PC-3 (cell line): ENCODE results near the gene GABRA4. TPM values are rescaled to one million over a fixed set of nuclear protein-coding genes. Genes with fewer than 3 reads are reported as not detected.

Experiments
- ATAC-seq: fragments of 200-7000 bp; cut with Tn5 transposase; 2 replicates; pipeline ENCODE4 v1.9.1; 2020; ENCODE audit warnings: mild to moderate bottlenecking, moderate library complexity
- BruUV-seq: library from RNA; stranded (reverse); fragments of 400-500 nt; replicated peaks from 2 replicates; lab custom pipeline; 2021; lab: Mats Ljungman, UMichigan
- CTCF ChIA-PET: fragments of 300-600 bp; sonication (Branson Sonifier 250); formaldehyde crosslinking; loops from one replicate; lab custom pipeline; 2022; ENCODE audit warnings: antibody characterized with exemption; lab: Charles Lee
- POLR2A ChIA-PET: fragments of 300-600 bp; sonication (Branson Sonifier 250); formaldehyde crosslinking; loops from one replicate; lab custom pipeline; 2022; ENCODE audit warnings: antibody characterized with exemption; ENCODE audit not compliant: unreplicated experiment; lab: Charles Lee
- DNase-seq: peaks from one replicate; pipeline ENCODE4 v3.0.0-alpha.2; 2015
- H2AFZ ChIP-seq: fragments of 300-600 bp; sonication (generic); 2 replicates; pipeline ENCODE4 v1.6.0; 2016; ENCODE audit warnings: antibody characterized with exemption, low read length
- H3F3A ChIP-seq: fragments of 300-600 bp; sonication (generic); one replicate; pipeline ENCODE4 v1.6.0; 2017; ENCODE audit warnings: antibody characterized with exemption, low read length, control low read depth, mild to moderate bottlenecking; ENCODE audit not compliant: unreplicated experiment
- H3K27ac ChIP-seq: fragments of 300-600 bp; sonication (generic); 2 replicates; pipeline ENCODE4 v1.5.1; 2016; ENCODE audit warnings: mild to moderate bottlenecking, low read length
- H3K27me3 ChIP-seq: fragments of 300-600 bp; sonication (generic); 2 replicates; pipeline ENCODE4 v1.6.1; 2016; ENCODE audit warnings: low read length, mixed read lengths
- H3K36me3 ChIP-seq: fragments of 300-600 bp; sonication (generic); 2 replicates; pipeline ENCODE4 v1.6.1; 2016; ENCODE audit warnings: low read depth, mixed run types, low read length, mixed read lengths
- H3K4me1 ChIP-seq: fragments of 300-600 bp; sonication (generic); 2 replicates; pipeline ENCODE4 v1.5.1; 2016; ENCODE audit warnings: low read length; ENCODE audit not compliant: insufficient read depth
- H3K4me2 ChIP-seq: fragments of 300-600 bp; sonication (generic); 2 replicates; pipeline ENCODE4 v1.6.0; 2016; ENCODE audit warnings: low read length
- H3K4me3 ChIP-seq: fragments of 300-600 bp; sonication (generic); 2 replicates; pipeline ENCODE4 v1.5.1; 2016; ENCODE audit warnings: mild to moderate bottlenecking, low read length, mixed read lengths
- H3K79me2 ChIP-seq: fragments of 300-600 bp; sonication (generic); 2 replicates; pipeline ENCODE4 v1.6.1; 2017; ENCODE audit warnings: low read length, mixed read lengths
- H3K9ac ChIP-seq: fragments of 300-600 bp; sonication (generic); 2 replicates; pipeline ENCODE4 v1.6.0; 2016; ENCODE audit warnings: mild to moderate bottlenecking, low read length
- H3K9me2 ChIP-seq: fragments of 300-600 bp; sonication (generic); replicated peaks from 2 replicates; pipeline ENCODE4 v1.6.1; 2016; ENCODE audit warnings: mixed run types, low read length, mixed read lengths
- H3K9me3 ChIP-seq: fragments of 300-600 bp; sonication (generic); 2 replicates; pipeline ENCODE4 v1.6.1; 2016; ENCODE audit warnings: low read length, mixed read lengths
- H4K20me1 ChIP-seq: fragments of 300-600 bp; sonication (generic); 2 replicates; pipeline ENCODE4 v1.6.1; 2016; ENCODE audit warnings: low read length, mixed read lengths
- EZH2 ChIP-seq: fragments of 300-600 bp; sonication (generic); IDR thresholded peaks from one replicate; pipeline ENCODE4 v1.6.1; 2017; ENCODE audit warnings: antibody characterized with exemption, mild to moderate bottlenecking, low read length; ENCODE audit not compliant: unreplicated experiment
- EZH2phosphoT487 ChIP-seq: fragments of 300-600 bp; sonication (generic); IDR thresholded peaks from 2 replicates; pipeline ENCODE4 v1.6.1; 2018; ENCODE audit warnings: mild to moderate bottlenecking, antibody characterized with exemption, low read length, borderline replicate concordance
- intact Hi-C: fragments of 100-400 bp; cut with micrococcal nuclease; formaldehyde crosslinking; loops from 2 replicates; pipeline ENCODE4 v1.9.0; 2023
- total RNA-seq: library from RNA; depleted of rRNA; stranded (reverse); fragments of >200 nt; gene quantifications from 2 replicates; pipeline ENCODE4 v1.2.3, GENCODE V29; 2014
- TF ChIP-seq, protein P1 (sequence below): fragments of 300-600 bp; sonication (generic); conservative IDR thresholded peaks from 2 replicates; pipeline ENCODE4 v1.5.1; 2017; ENCODE audit warnings: antibody characterized with exemption, low read depth, mild to moderate bottlenecking, low read length

The GABRA4 gene
- total RNA-seq, 1 experiment from 2014 or later: not detected

DNA sequence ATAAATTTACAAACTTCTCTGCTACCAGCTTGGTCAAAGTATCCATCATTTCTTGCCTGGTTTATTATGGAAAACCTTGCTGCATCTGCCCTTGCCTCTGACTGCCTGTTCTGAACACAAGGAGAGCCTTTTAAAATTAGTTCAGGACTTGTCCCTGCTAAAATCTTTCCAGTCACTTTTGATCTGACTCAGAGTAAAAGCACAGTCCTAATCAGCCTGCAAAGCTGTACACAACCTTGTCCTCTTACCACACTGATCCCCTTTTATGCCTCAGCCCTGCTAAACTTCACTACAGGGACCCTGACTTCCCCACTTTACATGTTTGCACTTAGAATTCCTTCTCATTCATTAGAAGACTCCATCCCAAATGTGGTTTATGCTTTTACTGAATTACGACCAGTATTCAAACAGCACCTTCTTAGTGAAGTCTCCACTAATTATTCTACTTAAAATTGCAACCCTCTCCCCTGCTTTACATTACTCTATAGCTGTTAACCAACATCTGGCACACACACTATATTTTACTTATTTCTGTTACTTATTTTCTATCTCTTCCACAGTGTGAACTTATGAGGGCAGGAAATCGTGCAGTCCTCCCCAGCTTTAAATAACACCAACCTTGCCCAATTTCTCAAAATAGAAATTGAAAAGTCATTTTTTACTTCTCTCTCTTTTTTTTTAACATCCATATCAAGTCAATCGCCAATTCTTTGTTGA lies 6.3 kb downstream of the GABRA4 start:
- Histone ChIP-seq H3K4me1 (no peaks in the 10 kb centered on the region), H3K27ac (no peak overlapping the region), H3K36me3 (no peaks in the 10 kb centered on the region), H3K9me2 (no peaks in the 10 kb centered on the region), H3K9me3 (no peaks in the 10 kb centered on the region), H3K4me2 (no peak overlapping the region), H3K79me2 (no peaks in the 10 kb centered on the region), H4K20me1 (no peaks in the 10 kb centered on the region), H3F3A (no peaks in the 10 kb centered on the region), H2AFZ (no peak overlapping the region), H3K4me3 (no peak overlapping the region), H3K27me3 (0 out of 2 replicates have a peak, but pooled peaks cover 6% of the 10 kb centered on the region), H3K9ac (no peak overlapping the region)
- intact Hi-C loops: no loop called here
- DNase-seq (no peak), ATAC-seq (no peak)
- BruUV-seq: no TSS peak
- ChIA-PET CTCF (no interaction called here), POLR2A (no interaction called here)
- no peak for TF ChIP-seq EZH2phosphoT487
- TF ChIP-seq EZH2: no peak
- TF ChIP-seq, protein P1, sequence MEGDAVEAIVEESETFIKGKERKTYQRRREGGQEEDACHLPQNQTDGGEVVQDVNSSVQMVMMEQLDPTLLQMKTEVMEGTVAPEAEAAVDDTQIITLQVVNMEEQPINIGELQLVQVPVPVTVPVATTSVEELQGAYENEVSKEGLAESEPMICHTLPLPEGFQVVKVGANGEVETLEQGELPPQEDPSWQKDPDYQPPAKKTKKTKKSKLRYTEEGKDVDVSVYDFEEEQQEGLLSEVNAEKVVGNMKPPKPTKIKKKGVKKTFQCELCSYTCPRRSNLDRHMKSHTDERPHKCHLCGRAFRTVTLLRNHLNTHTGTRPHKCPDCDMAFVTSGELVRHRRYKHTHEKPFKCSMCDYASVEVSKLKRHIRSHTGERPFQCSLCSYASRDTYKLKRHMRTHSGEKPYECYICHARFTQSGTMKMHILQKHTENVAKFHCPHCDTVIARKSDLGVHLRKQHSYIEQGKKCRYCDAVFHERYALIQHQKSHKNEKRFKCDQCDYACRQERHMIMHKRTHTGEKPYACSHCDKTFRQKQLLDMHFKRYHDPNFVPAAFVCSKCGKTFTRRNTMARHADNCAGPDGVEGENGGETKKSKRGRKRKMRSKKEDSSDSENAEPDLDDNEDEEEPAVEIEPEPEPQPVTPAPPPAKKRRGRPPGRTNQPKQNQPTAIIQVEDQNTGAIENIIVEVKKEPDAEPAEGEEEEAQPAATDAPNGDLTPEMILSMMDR: no peak

DNA sequence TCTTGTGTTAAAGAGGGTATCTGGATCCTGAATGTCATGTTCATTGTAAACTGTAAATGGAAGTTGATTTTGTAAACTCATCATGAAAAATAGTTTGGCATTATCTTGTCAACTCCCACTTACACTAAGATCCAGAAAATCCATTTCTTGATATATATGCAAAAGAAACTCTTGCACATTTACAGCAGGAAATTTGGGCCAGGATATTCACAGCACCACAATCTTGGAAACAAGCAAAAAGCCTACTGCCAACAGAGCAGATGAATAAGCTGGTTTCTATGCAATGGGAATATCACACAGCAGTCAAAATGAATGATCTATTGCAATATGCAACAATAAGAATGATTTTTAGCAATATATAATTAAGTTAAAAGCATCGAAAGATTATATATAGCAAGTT lies 8.6 kb downstream of the GABRA4 start:
- POLR2A ChIA-PET: no interaction called here
- intact Hi-C loops: no loop called here
- Histone ChIP-seq H3K4me3 (no peak overlapping the region), H3K9me3 (no peaks in the 10 kb centered on the region), H3K27me3 (0 out of 2 replicates have a peak, but pooled peaks cover 6% of the 10 kb centered on the region), H3K36me3 (no peaks in the 10 kb centered on the region), H3K4me1 (no peaks in the 10 kb centered on the region), H3F3A (no peaks in the 10 kb centered on the region), H3K79me2 (no peaks in the 10 kb centered on the region), H2AFZ (no peak overlapping the region), H3K4me2 (no peak overlapping the region), H4K20me1 (no peaks in the 10 kb centered on the region), H3K27ac (no peak overlapping the region), H3K9me2 (no peaks in the 10 kb centered on the region), H3K9ac (no peak overlapping the region)
- no peak for DNase-seq
- no peak for ATAC-seq
- CTCF ChIA-PET: no interaction called here
- TF ChIP-seq, protein P1: no peak
- TF ChIP-seq EZH2: no peak
- no peak for TF ChIP-seq EZH2phosphoT487
- BruUV-seq: no TSS peak

DNA sequence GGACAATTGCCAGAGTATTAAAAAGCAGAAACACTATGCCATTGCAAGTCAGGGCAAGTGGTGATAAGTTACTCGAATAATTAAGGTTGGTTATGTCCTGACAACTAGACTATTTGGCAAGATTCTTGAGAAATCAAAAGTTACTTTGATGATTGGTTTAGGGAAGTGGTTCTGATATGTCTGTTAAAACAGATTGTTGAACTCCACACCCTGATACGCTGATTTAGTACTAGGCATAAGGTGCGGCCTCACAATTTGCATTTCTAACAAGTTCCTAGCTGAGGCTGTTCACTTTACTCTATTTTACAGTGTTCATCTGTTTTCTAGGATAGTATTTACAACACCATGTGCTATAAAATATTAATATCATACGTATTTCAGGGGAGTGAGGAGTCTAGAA lies 12.5 kb downstream of the GABRA4 start:
- intact Hi-C loops: no loop called here
- H3F3A ChIP-seq: no peaks in the 10 kb centered on the region
- no peak overlapping the region for H2AFZ ChIP-seq
- no TSS peak for BruUV-seq
- no peak overlapping the region for H3K9ac ChIP-seq
- ChIA-PET CTCF (no interaction called here), POLR2A (no interaction called here)
- H4K20me1 ChIP-seq: no peaks in the 10 kb centered on the region
- no peak overlapping the region for H3K4me2 ChIP-seq
- H3K27ac ChIP-seq: no peak overlapping the region
- no peaks in the 10 kb centered on the region for H3K9me2 ChIP-seq
- DNase-seq (no peak), ATAC-seq (no peak)
- no peaks in the 10 kb centered on the region for H3K79me2 ChIP-seq
- H3K36me3 ChIP-seq: no peaks in the 10 kb centered on the region
- TF ChIP-seq EZH2 (no peak), EZH2phosphoT487 (no peak)
- TF ChIP-seq, protein P1: no peak
- H3K9me3 ChIP-seq: no peaks in the 10 kb centered on the region
- H3K27me3 ChIP-seq: peaks cover 3% of the 10 kb centered on the region; the same call in 1 of the 2 replicates
- H3K4me1 ChIP-seq: no peaks in the 10 kb centered on the region
- no peak overlapping the region for H3K4me3 ChIP-seq
